Left lobe of liver (tissue), 2 donors: ENCODE results near the gene LHFPL2. TPM values are rescaled to one million over a fixed set of nuclear protein-coding genes. Genes with fewer than 3 reads are reported as not detected.
A peak's percentile ranks its signal among the peaks of the same experiment; 100 is the strongest.

Source experiments
- ATAC-seq: fragments of 200-7000 bp; cut with Tn5 transposase; one replicate; pipeline ENCODE4 v1.9.1; 2020; ENCODE audit warnings: mild to moderate bottlenecking, moderate library complexity
- DNase-seq: peaks from one replicate; pipeline ENCODE4 v3.0.0-alpha.2; 2020; ENCODE audit warnings: low spot score
- total RNA-seq: library from RNA; stranded (reverse); gene quantifications from one replicate; pipeline ENCODE4 v1.2.1, GENCODE V29; 2021
- donor health status: DM: no; HTN: no; CAD: no; lungs with moderate emphysema.
- donor health status: DM: no; HTN: yes; CAD: no.

Gene LHFPL2
- total RNA-seq, 1 donor from 2014 or later = 2.4 TPM

GRCh38 chr5:78527925-78528324, 120.6 kb downstream of the LHFPL2 start:
- no peak for ATAC-seq
- DNase-seq = no peak

GRCh38 chr5:78527054-78527859, 121.3 kb downstream of the LHFPL2 start:
- ATAC-seq (peak; percentile 67), DNase-seq (no peak)

GRCh38 chr5:78526049-78526525, 122.5 kb downstream of the LHFPL2 start:
- no peak for ATAC-seq
- no peak for DNase-seq

GRCh38 chr5:78523314-78524193, 125.0 kb downstream of the LHFPL2 start:
- ATAC-seq (peak; percentile 59), DNase-seq (no peak)

GRCh38 chr5:78522476-78523260, 125.9 kb downstream of the LHFPL2 start:
- DNase-seq (no peak), ATAC-seq (no peak)

- ATAC-seq = no peak
Measured at GRCh38 chr5:78521455-78521854, 127.1 kb downstream of the LHFPL2 start.

GRCh38 chr5:78519198-78519941, 129.2 kb downstream of the LHFPL2 start:
- no peak for ATAC-seq
- DNase-seq = no peak

More at GRCh38 chr5:78521455-78521854, 127.1 kb downstream of the LHFPL2 start:
- no peak for DNase-seq

- DNase-seq (no peak), ATAC-seq (peak; percentile 71)
Measured at GRCh38 chr5:78518365-78519197, 130.0 kb downstream of the LHFPL2 start.

GRCh38 chr5:78515670-78516069, 132.9 kb downstream of the LHFPL2 start:
- DNase-seq (no peak), ATAC-seq (no peak)

GRCh38 chr5:78514427-78515330, 133.9 kb downstream of the LHFPL2 start:
- no peak for ATAC-seq
- no peak for DNase-seq

- DNase-seq (no peak), ATAC-seq (no peak)
Measured at GRCh38 chr5:78513441-78513840, 135.1 kb downstream of the LHFPL2 start.

GRCh38 chr5:78512435-78512834, 136.1 kb downstream of the LHFPL2 start:
- ATAC-seq = no peak

GRCh38 chr5:78511121-78511906, 137.3 kb downstream of the LHFPL2 start:
- no peak for ATAC-seq

More at GRCh38 chr5:78512435-78512834, 136.1 kb downstream of the LHFPL2 start:
- DNase-seq = no peak

GRCh38 chr5:78509884-78510769, 138.4 kb downstream of the LHFPL2 start:
- DNase-seq = peak; percentile 90
- ATAC-seq = peak; percentile 97

More at GRCh38 chr5:78511121-78511906, 137.3 kb downstream of the LHFPL2 start:
- no peak for DNase-seq

- DNase-seq = no peak
- no peak for ATAC-seq
Measured at GRCh38 chr5:78509145-78509865, 139.3 kb downstream of the LHFPL2 start.
